8988T (cell line): Measurements from ENCODE around the gene PLA2G2F.

Source experiments
- DNase-seq: peaks from one replicate; pipeline ENCODE4 v3.0.0; 2011

PLA2G2F gene

GRCh38 chr1:20138961-20139550 lies at the start of gene PLA2G2F:
Gene PLA2G2F (plus strand): TSS chr1:20139323. CDS start chr1:20139428, 105 bp downstream.
- DNase-seq = no peak

- no peak for DNase-seq
Measured at GRCh38 chr1:20089328-20090077, 49.6 kb upstream of the PLA2G2F start.

- no peak for DNase-seq
Measured at GRCh38 chr1:20090119-20090518, 49.0 kb upstream of the PLA2G2F start.

- DNase-seq = no peak
Measured at GRCh38 chr1:20090641-20091040, 48.5 kb upstream of the PLA2G2F start.

GRCh38 chr1:20093303-20093702 lies 45.8 kb upstream of the PLA2G2F start:
- DNase-seq = no peak

- DNase-seq = no peak
Measured at GRCh38 chr1:20093940-20094391, 45.2 kb upstream of the PLA2G2F start.

GRCh38 chr1:20095564-20096434 lies 43.3 kb upstream of the PLA2G2F start:
- DNase-seq = no peak

GRCh38 chr1:20096840-20097447 lies 42.2 kb upstream of the PLA2G2F start:
- DNase-seq = no peak

GRCh38 chr1:20099533-20099932 lies 39.6 kb upstream of the PLA2G2F start:
- no peak for DNase-seq

GRCh38 chr1:20100632-20101355 lies 38.3 kb upstream of the PLA2G2F start:
- peak; percentile 43 for DNase-seq

- DNase-seq = no peak
Measured at GRCh38 chr1:20102875-20103274, 36.2 kb upstream of the PLA2G2F start.

GRCh38 chr1:20105856-20106255 lies 33.3 kb upstream of the PLA2G2F start:
- no peak for DNase-seq

GRCh38 chr1:20107351-20107750 lies 31.8 kb upstream of the PLA2G2F start:
- no peak for DNase-seq

GRCh38 chr1:20107796-20108195 lies 31.3 kb upstream of the PLA2G2F start:
- no peak for DNase-seq

- no peak for DNase-seq
Measured at GRCh38 chr1:20108366-20109123, 30.6 kb upstream of the PLA2G2F start.

- DNase-seq = no peak
Measured at GRCh38 chr1:20109223-20109856, 29.8 kb upstream of the PLA2G2F start.

GRCh38 chr1:20110679-20111078 lies 28.4 kb upstream of the PLA2G2F start:
- DNase-seq = no peak

- no peak for DNase-seq
Measured at GRCh38 chr1:20111452-20111851, 27.7 kb upstream of the PLA2G2F start.

GRCh38 chr1:20112279-20113000 lies 26.7 kb upstream of the PLA2G2F start:
- DNase-seq = no peak

- no peak for DNase-seq
Measured at GRCh38 chr1:20114021-20114648, 25.0 kb upstream of the PLA2G2F start.
